Left lung (tissue), 10 donors: ENCODE data around the gene FBXL5. TPM values are rescaled to one million over a fixed set of nuclear protein-coding genes. Genes with fewer than 3 reads are reported as not detected.

Source experiments
- ATAC-seq: fragments of 200-7000 bp; cut with Tn5 transposase; one replicate; pipeline ENCODE4 v1.9.1; 2020; ENCODE audit warnings: moderate library complexity
- DNase-seq, 4 donors: peaks; one replicate each; pipeline ENCODE4 v3.0.0-alpha.2; 2013 to 2020
- H3K27ac ChIP-seq, 2 donors: fragments of 200-600 bp; sonication (generic) in 1 of 2; one replicate each; pipeline versions ENCODE4 v1.5.0 to v1.8.0; 2020 to 2021
- H3K27me3 ChIP-seq, 2 donors: fragments of 200-600 bp; sonication (generic) in 1 of 2; one replicate each; pipeline versions ENCODE4 v1.5.0 to v1.8.0; 2020 to 2021
- H3K36me3 ChIP-seq, 2 donors: fragments of 200-600 bp; sonication (generic) in 1 of 2; one replicate each; pipeline versions ENCODE4 v1.5.0 to v1.8.0; 2020 to 2021
- H3K4me1 ChIP-seq, 2 donors: fragments of 200-600 bp; one replicate each; pipeline ENCODE4 v1.8.0; 2021
- H3K4me3 ChIP-seq, 2 donors: fragments of 200-600 bp; sonication (generic) in 1 of 2; one replicate each; pipeline versions ENCODE4 v1.5.0 to v1.8.0; 2020 to 2021; ENCODE audit warnings: mild to moderate bottlenecking in 1 of 2
- H3K9me3 ChIP-seq, 2 donors: fragments of 200-600 bp; sonication (generic) in 1 of 2; one replicate each; pipeline versions ENCODE4 v1.5.0 to v1.8.0; 2020 to 2021
- CTCF ChIP-seq, 2 donors: fragments of 200-600 bp; sonication (generic) in 1 of 2; IDR thresholded peaks; one replicate each; pipeline versions ENCODE4 v1.5.0 to v1.8.0; 2021; ENCODE audit warnings: antibody characterized with exemption in 2 of 2
- intact Hi-C, 2 donors: fragments of 100-400 bp; cut with DNase I; formaldehyde crosslinking; loops; one replicate each; pipeline versions ENCODE4 v1.11.2 to v1.14.2; 2022
- polyA plus RNA-seq, 6 donors: library from polyadenylated mRNA; unstranded; fragments of 120-200 nt; gene quantifications; one replicate each; pipeline ENCODE4 v1.2.1, GENCODE V29; 2013; ENCODE audit not compliant: insufficient read length in 6 of 6
- total RNA-seq, 2 donors: library from RNA; stranded (reverse); fragmentation: NEBNext Ultra II Directional; extraction: Animal tissue kit (Norgen Biotek cat#: 25700); gene quantifications; one replicate each; pipeline ENCODE4 v1.2.1, GENCODE V29; 2021
- donor health status: DM: no; HTN: yes; CAD: no.
- donor health status: DM: no; HTN: no; CAD: no.

FBXL5 gene
- total and polyA plus RNA-seq, 8 donors, result 91.9 to 121 (median 101) TPM

GRCh38 chr4:15692602-15693001, 37.4 kb upstream of the FBXL5 start:
- H3K36me3 ChIP-seq, result peaks cover 0 to 4% of the 10 kb centered on the region in 2 donors
- H3K9me3 ChIP-seq, result no peaks in the 10 kb centered on the region
- intact Hi-C loops, result no loop called here
- peaks cover 0 to 54% of the 10 kb centered on the region in 2 donors for H3K4me1 ChIP-seq
- DNase-seq, result no peak
- no peaks in the 10 kb centered on the region for H3K27me3 ChIP-seq
- TF ChIP-seq CTCF (IDR thresholded peaks at IDR 0.05), result no peak
- no peak overlapping the region for H3K4me3 ChIP-seq
- ATAC-seq, result no peak
- H3K27ac ChIP-seq, result no peak overlapping the region

GRCh38 chr4:15691346-15692135, 36.4 kb upstream of the FBXL5 start:
- Histone ChIP-seq H3K4me3 (no peak overlapping the region), H3K27ac (peak overlapping the region; percentile 10 to 82), H3K4me1 (peaks cover 0 to 51% of the 10 kb centered on the region in 2 donors), H3K36me3 (peaks cover 0 to 15% of the 10 kb centered on the region in 2 donors), H3K27me3 (no peaks in the 10 kb centered on the region), H3K9me3 (no peaks in the 10 kb centered on the region)
- TF ChIP-seq CTCF (IDR thresholded peaks at IDR 0.05), result no peak
- intact Hi-C loops, result no loop called here
- DNase-seq, result no peak
- ATAC-seq, result peak; percentile 15

GRCh38 chr4:15690020-15690809, 35.1 kb upstream of the FBXL5 start:
- no peak overlapping the region for H3K4me3 ChIP-seq
- peaks cover 0 to 52% of the 10 kb centered on the region in 2 donors for H3K4me1 ChIP-seq
- no peak for TF ChIP-seq CTCF (IDR thresholded peaks at IDR 0.05)
- ATAC-seq, result peak; percentile 61
- intact Hi-C loops, result no loop called here
- no peak for DNase-seq
- H3K9me3 ChIP-seq, result no peaks in the 10 kb centered on the region
- H3K27me3 ChIP-seq, result no peaks in the 10 kb centered on the region
- peak overlapping the region; percentile 36 to 82 for H3K27ac ChIP-seq
- peaks cover 0 to 18% of the 10 kb centered on the region in 2 donors for H3K36me3 ChIP-seq

GRCh38 chr4:15689540-15689939, 34.4 kb upstream of the FBXL5 start:
- H3K27me3 ChIP-seq, result no peaks in the 10 kb centered on the region
- H3K4me3 ChIP-seq, result no peak overlapping the region
- H3K9me3 ChIP-seq, result no peaks in the 10 kb centered on the region
- H3K4me1 ChIP-seq, result peaks cover 0 to 54% of the 10 kb centered on the region in 2 donors
- TF ChIP-seq CTCF (IDR thresholded peaks at IDR 0.05), result no peak
- no peak for DNase-seq
- intact Hi-C loops, result no loop called here
- H3K27ac ChIP-seq, result peak overlapping the region; percentile 36 to 82
- peak; percentile 45 for ATAC-seq
- H3K36me3 ChIP-seq, result peaks cover 0 to 18% of the 10 kb centered on the region in 2 donors

- no peaks in the 10 kb centered on the region for H3K27me3 ChIP-seq
- DNase-seq, result no peak
- peaks cover 0 to 67% of the 10 kb centered on the region in 2 donors for H3K4me1 ChIP-seq
- intact Hi-C loops, result no loop called here
- peaks cover 0 to 18% of the 10 kb centered on the region in 2 donors for H3K36me3 ChIP-seq
- no peak overlapping the region for H3K27ac ChIP-seq
- no peak for TF ChIP-seq CTCF (IDR thresholded peaks at IDR 0.05)
- no peak for ATAC-seq
- H3K9me3 ChIP-seq, result no peaks in the 10 kb centered on the region
- H3K4me3 ChIP-seq, result no peak overlapping the region
These were observed 32.9 kb upstream of the FBXL5 start for GRCh38 chr4:15688051-15688450.
